ENCODE results near the gene MORN4.
A peak's percentile ranks its signal among the peaks of the same experiment; 100 is the strongest.
"Not testable (repeated sequence)": the region's sequence is repeated elsewhere in the genome, so short reads cannot be mapped to it uniquely, and the experiment has no call there.

Gene MORN4

GRCh38 chr10:97632949-97633884 is at the start of gene MORN4:
MORN4 (minus strand) TSS chr10:97633500; CDS start chr10:97619653, 13,847 bp downstream.
- DNase-seq, result peak; percentile 85

- DNase-seq, result no peak
Observed at GRCh38 chr10:97682042-97682441, 48.7 kb upstream of the MORN4 start.

- DNase-seq, result no peak
Observed at GRCh38 chr10:97679594-97679993, 46.3 kb upstream of the MORN4 start.

GRCh38 chr10:97676770-97677581 is 43.7 kb upstream of the MORN4 start:
- no peak for DNase-seq

GRCh38 chr10:97675222-97675621 is 41.9 kb upstream of the MORN4 start:
- DNase-seq, result no peak

GRCh38 chr10:97673736-97674525 is 40.6 kb upstream of the MORN4 start:
- no peak for DNase-seq

GRCh38 chr10:97669571-97669970 is 36.3 kb upstream of the MORN4 start:
- no peak for DNase-seq

- DNase-seq, result no peak
Observed at GRCh38 chr10:97667463-97667862, 34.2 kb upstream of the MORN4 start.

- no peak for DNase-seq
Observed at GRCh38 chr10:97666992-97667391, 33.7 kb upstream of the MORN4 start.

GRCh38 chr10:97664282-97664850 is 31.1 kb upstream of the MORN4 start:
- DNase-seq, result no peak

GRCh38 chr10:97659589-97659988 is 26.3 kb upstream of the MORN4 start:
- DNase-seq, result no peak

GRCh38 chr10:97656777-97657176 is 23.5 kb upstream of the MORN4 start:
- DNase-seq, result no peak

GRCh38 chr10:97651773-97652172 is 18.5 kb upstream of the MORN4 start:
- DNase-seq, result no peak

GRCh38 chr10:97650726-97651125 is 17.4 kb upstream of the MORN4 start:
- no peak for DNase-seq

- DNase-seq, result not testable (repeated sequence)
Observed at GRCh38 chr10:97649405-97649750, 16.1 kb upstream of the MORN4 start.

- DNase-seq, result no peak
Observed at GRCh38 chr10:97648562-97649404, 15.5 kb upstream of the MORN4 start.

- no peak for DNase-seq
Observed at GRCh38 chr10:97647556-97647955, 14.3 kb upstream of the MORN4 start.

GRCh38 chr10:97644936-97645335 is 11.6 kb upstream of the MORN4 start:
- DNase-seq, result no peak

GRCh38 chr10:97643441-97643985 is 10.2 kb upstream of the MORN4 start:
- no peak for DNase-seq

- not testable (repeated sequence) for DNase-seq
Observed at GRCh38 chr10:97642471-97643159, 9.3 kb upstream of the MORN4 start.
